T-helper 9 cell (primary cell): Measurements from ENCODE around the gene AOX1.
"Not testable (repeated sequence)": the region's sequence is repeated elsewhere in the genome, so short reads cannot be mapped to it uniquely, and the experiment has no call there.

Experiments used
- DNase-seq: peaks from one replicate; pipeline ENCODE4 v3.0.0-alpha.2; 2020
- total RNA-seq, 2 donors: gene quantifications; one replicate each; lab custom pipeline; 2026; lab: John Stamatoyannopoulos, UW

Gene AOX1
- total RNA-seq: 0 reads per million in 2 donors

GRCh38 chr2:200585730-200586643, at the start of gene AOX1:
TSS of gene AOX1 (plus strand) at chr2:200586014. CDS start at chr2:200586109, 95 bp downstream.
- no peak for DNase-seq

- DNase-seq: no peak
These were observed 47.7 kb upstream of the AOX1 start for GRCh38 chr2:200538139-200538538.

GRCh38 chr2:200540793-200541192, 45.0 kb upstream of the AOX1 start:
- DNase-seq: no peak

- DNase-seq: not testable (repeated sequence)
These were observed 19.2 kb upstream of the AOX1 start for GRCh38 chr2:200566596-200566995.

GRCh38 chr2:200567932-200568331, 17.9 kb upstream of the AOX1 start:
- DNase-seq: no peak

GRCh38 chr2:200575957-200576356, 9.9 kb upstream of the AOX1 start:
- DNase-seq: no peak

GRCh38 chr2:200577027-200577426, 8.8 kb upstream of the AOX1 start:
- DNase-seq: no peak

- DNase-seq: no peak
These were observed 7.0 kb upstream of the AOX1 start for GRCh38 chr2:200578778-200579177.

- DNase-seq: no peak
These were observed 1.2 kb upstream of the AOX1 start for GRCh38 chr2:200584639-200585038.

- DNase-seq: no peak
These were observed 479 bp upstream of the AOX1 start for GRCh38 chr2:200585340-200585729.

- no peak for DNase-seq
These were observed 796 bp downstream of the AOX1 start for GRCh38 chr2:200586644-200586975.

GRCh38 chr2:200587007-200587616, 1.3 kb downstream of the AOX1 start:
- no peak for DNase-seq

- DNase-seq: no peak
These were observed 2.4 kb downstream of the AOX1 start for GRCh38 chr2:200588076-200588678.

- no peak for DNase-seq
These were observed 4.3 kb downstream of the AOX1 start for GRCh38 chr2:200590090-200590489.

GRCh38 chr2:200591308-200591707, 5.5 kb downstream of the AOX1 start:
- DNase-seq: no peak

- no peak for DNase-seq
These were observed 6.7 kb downstream of the AOX1 start for GRCh38 chr2:200592406-200593075.

- no peak for DNase-seq
These were observed 8.1 kb downstream of the AOX1 start for GRCh38 chr2:200593905-200594304.

- no peak for DNase-seq
These were observed 10.1 kb downstream of the AOX1 start for GRCh38 chr2:200595913-200596312.

- DNase-seq: no peak
These were observed 11.2 kb downstream of the AOX1 start for GRCh38 chr2:200596774-200597570.

- no peak for DNase-seq
These were observed 13.4 kb downstream of the AOX1 start for GRCh38 chr2:200599206-200599605.

- no peak for DNase-seq
These were observed 14.9 kb downstream of the AOX1 start for GRCh38 chr2:200600549-200601225.

GRCh38 chr2:200602584-200602983, 16.8 kb downstream of the AOX1 start:
- DNase-seq: no peak
